Neural progenitor cell (in vitro differentiated cells): ENCODE data around the gene EPHA1.

ENCODE experiments used
- CTCF ChIP-seq: fragments of 200-600 bp; sonication (generic); IDR thresholded peaks from 2 replicates; pipeline ENCODE4 v1.5.1; 2017; ENCODE audit warnings: antibody characterized with exemption, mild to moderate bottlenecking
- EZH2 ChIP-seq: fragments of 200-600 bp; sonication (generic); IDR thresholded peaks from 2 replicates; pipeline ENCODE4 v1.6.1; 2017; ENCODE audit warnings: antibody characterized with exemption, mild to moderate bottlenecking, moderate library complexity

GRCh38 chr7:143390104-143390772 is 18.4 kb downstream of the EPHA1 start:
- TF ChIP-seq CTCF (no peak), EZH2 (no peak)
